Measurements from ENCODE around the gene ENTPD8. TPM values are rescaled to one million over a fixed set of nuclear protein-coding genes. Genes with fewer than 3 reads are reported as not detected.

ENTPD8 gene
- total RNA-seq, 1 experiment from 2014 or later = not detected

GRCh38 chr9:137445930-137446431, 4.8 kb upstream of the ENTPD8 start:
- Histone ChIP-seq H3K27ac (ENCODE audit: low read length) (no peak overlapping the region), H3K27me3 (ENCODE audit: low read length) (no peaks in the 10 kb centered on the region), H3K79me2 (ENCODE audit: low read length) (no peaks in the 10 kb centered on the region), H2AFZ (ENCODE audit: low read length) (0 out of 2 replicates have a peak overlapping the region, but pooled peaks have one; percentile 64), H3K4me2 (ENCODE audit: low read length) (peak overlapping the region; percentile 84), H3K9ac (ENCODE audit: low read length) (no peak overlapping the region), H3K4me3 (ENCODE audit: low read length) (peak overlapping the region; percentile 47; the same call in 1 of the 2 replicates), H3K9me3 (ENCODE audit: low read length) (no peaks in the 10 kb centered on the region), H4K20me1 (ENCODE audit: low read length) (no peaks in the 10 kb centered on the region), H3K4me1 (ENCODE audit: insufficient read depth, low read length) (peaks cover 7% of the 10 kb centered on the region; the same call in 1 of the 2 replicates), H3K36me3 (ENCODE audit: low read depth, low read length) (no peaks in the 10 kb centered on the region), H3K9me2 (replicated peaks; ENCODE audit: low read length) (no peaks in the 10 kb centered on the region), H3F3A (ENCODE audit: low read length, unreplicated experiment) (no peaks in the 10 kb centered on the region)
- no peak for DNase-seq
- ChIA-PET CTCF (interaction anchor here (0.8 kb wide), 1 partner anchor 159 kb away, joined by 4 read pairs; no protein-coding TSS in a partner anchor), POLR2A (ENCODE audit: unreplicated experiment) (interaction anchor here (0.6 kb wide), 1 partner anchor 105 kb away, joined by 4 read pairs; no protein-coding TSS in a partner anchor)
- intact Hi-C loops (cut with micrococcal nuclease) = loop anchor here (5.0 kb wide), 1 partner anchor 159 kb away; no protein-coding TSS in a partner anchor
- BruUV-seq (replicated peaks) = no TSS peak
- no peak for TF ChIP-seq CTCF (conservative IDR thresholded peaks at IDR 0.05; ENCODE audit: low read depth, low read length)
- TF ChIP-seq EZH2 (IDR thresholded peaks at IDR 0.05; ENCODE audit: low read length, unreplicated experiment) = no peak
- TF ChIP-seq EZH2phosphoT487 (IDR thresholded peaks at IDR 0.05; ENCODE audit: borderline replicate concordance, low read length) = no peak
- ATAC-seq = peak; percentile 3; the same call in 1 of the 2 replicates

- BruUV-seq (replicated peaks) = no TSS peak
- no peaks in the 10 kb centered on the region for H3K9me2 ChIP-seq (replicated peaks; ENCODE audit: low read length)
- H3K79me2 ChIP-seq (ENCODE audit: low read length) = no peaks in the 10 kb centered on the region
- intact Hi-C loops (cut with micrococcal nuclease) = loop anchor here (5.0 kb wide), 1 partner anchor 158 kb away; no protein-coding TSS in a partner anchor
- CTCF ChIA-PET = no interaction called here
- POLR2A ChIA-PET (ENCODE audit: unreplicated experiment) = no interaction called here
- peaks cover 7% of the 10 kb centered on the region; the same call in 1 of the 2 replicates for H3K4me1 ChIP-seq (ENCODE audit: insufficient read depth, low read length)
- ATAC-seq (peak; percentile 69), DNase-seq (peak; percentile 83)
- peak overlapping the region; percentile 84 for H3K4me2 ChIP-seq (ENCODE audit: low read length)
- H2AFZ ChIP-seq (ENCODE audit: low read length) = peak overlapping the region; percentile 64; the same call in 1 of the 2 replicates
- TF ChIP-seq CTCF (conservative IDR thresholded peaks at IDR 0.05; ENCODE audit: low read depth, low read length) = peak; percentile 75
- no peak for TF ChIP-seq EZH2phosphoT487 (IDR thresholded peaks at IDR 0.05; ENCODE audit: borderline replicate concordance, low read length)
- no peak overlapping the region for H3K27ac ChIP-seq (ENCODE audit: low read length)
- H3K36me3 ChIP-seq (ENCODE audit: low read depth, low read length) = no peaks in the 10 kb centered on the region
- H3K4me3 ChIP-seq (ENCODE audit: low read length) = peak overlapping the region; percentile 47; the same call in 1 of the 2 replicates
- H4K20me1 ChIP-seq (ENCODE audit: low read length) = no peaks in the 10 kb centered on the region
- H3K9me3 ChIP-seq (ENCODE audit: low read length) = no peaks in the 10 kb centered on the region
- H3K27me3 ChIP-seq (ENCODE audit: low read length) = no peaks in the 10 kb centered on the region
- H3F3A ChIP-seq (ENCODE audit: low read length, unreplicated experiment) = no peaks in the 10 kb centered on the region
- H3K9ac ChIP-seq (ENCODE audit: low read length) = no peak overlapping the region
Observed at GRCh38 chr9:137445275-137445807, 4.2 kb upstream of the ENTPD8 start.
